HEK293 (cell line): Measurements from ENCODE around the gene CYREN.

Experiments
- SETDB1 ChIP-seq: IDR thresholded peaks from one replicate; pipeline ENCODE4 v1.6.1; 2017; ENCODE audit warnings: mild to moderate bottlenecking, low read length, moderate library complexity, mixed read lengths; ENCODE audit not compliant: insufficient read length
- SP2 ChIP-seq: fragments of 450-650 bp; formaldehyde crosslinking; IDR thresholded peaks from 2 replicates; pipeline ENCODE4 v1.5.1; 2016; ENCODE audit warnings: missing biosample characterization, missing genetic modification characterization
- YY1 ChIP-seq: fragments of 450-650 bp; formaldehyde crosslinking; IDR thresholded peaks from 2 replicates; pipeline ENCODE4 v1.5.1; 2018; ENCODE audit warnings: missing biosample characterization, missing genetic modification characterization
- ZNF121 ChIP-seq: fragments of 450-650 bp; formaldehyde crosslinking; IDR thresholded peaks from 2 replicates; pipeline ENCODE4 v1.5.1; 2016; ENCODE audit warnings: missing biosample characterization, missing genetic modification characterization
- ZNF138 ChIP-seq: fragments of 450-650 bp; formaldehyde crosslinking; IDR thresholded peaks from 2 replicates; pipeline ENCODE4 v1.5.1; 2016; ENCODE audit warnings: missing biosample characterization, missing genetic modification characterization, borderline replicate concordance
- ZNF16 ChIP-seq: fragments of 450-650 bp; formaldehyde crosslinking; IDR thresholded peaks from 2 replicates; pipeline ENCODE4 v1.5.1; 2016; ENCODE audit warnings: low read depth, missing biosample characterization, missing genetic modification characterization
- ZNF169 ChIP-seq: fragments of 450-650 bp; formaldehyde crosslinking; IDR thresholded peaks from 2 replicates; pipeline ENCODE4 v1.5.1; 2016; ENCODE audit warnings: missing biosample characterization, missing genetic modification characterization
- ZNF660 ChIP-seq: fragments of 450-650 bp; IDR thresholded peaks from 2 replicates; pipeline ENCODE4 v1.5.1; 2018; ENCODE audit warnings: missing biosample characterization, mild to moderate bottlenecking, missing genetic modification characterization
- TF ChIP-seq, protein P1 (sequence below): fragments of 450-650 bp; formaldehyde crosslinking; IDR thresholded peaks from 2 replicates; pipeline ENCODE4 v1.5.1; 2016; ENCODE audit warnings: missing biosample characterization, missing genetic modification characterization
- TF ChIP-seq, protein P2 (sequence below): sonication (generic); formaldehyde crosslinking; IDR thresholded peaks from 2 replicates; pipeline ENCODE4 v1.8.1; 2022; ENCODE audit warnings: mild to moderate bottlenecking, moderate library complexity, missing genetic modification reagents
- TF ChIP-seq, protein P3 (sequence below): fragments of 450-650 bp; formaldehyde crosslinking; conservative IDR thresholded peaks from 2 replicates; pipeline ENCODE4 v1.5.1; 2016; ENCODE audit warnings: low read depth, missing biosample characterization, missing genetic modification characterization
- TF ChIP-seq, protein P4 (sequence below): fragments of 450-650 bp; formaldehyde crosslinking; IDR thresholded peaks from 2 replicates; pipeline ENCODE4 v1.5.1; 2016; ENCODE audit warnings: missing biosample characterization, missing genetic modification characterization
- TF ChIP-seq, protein P5 (sequence below): fragments of 450-650 bp; formaldehyde crosslinking; IDR thresholded peaks from 2 replicates; pipeline ENCODE4 v1.5.1; 2016; ENCODE audit warnings: missing biosample characterization, missing genetic modification characterization
- TF ChIP-seq, protein P6 (sequence below): fragments of 450-650 bp; formaldehyde crosslinking; IDR thresholded peaks from 2 replicates; pipeline ENCODE4 v1.5.1; 2016; ENCODE audit warnings: missing biosample characterization, missing genetic modification characterization, low read depth

DNA sequence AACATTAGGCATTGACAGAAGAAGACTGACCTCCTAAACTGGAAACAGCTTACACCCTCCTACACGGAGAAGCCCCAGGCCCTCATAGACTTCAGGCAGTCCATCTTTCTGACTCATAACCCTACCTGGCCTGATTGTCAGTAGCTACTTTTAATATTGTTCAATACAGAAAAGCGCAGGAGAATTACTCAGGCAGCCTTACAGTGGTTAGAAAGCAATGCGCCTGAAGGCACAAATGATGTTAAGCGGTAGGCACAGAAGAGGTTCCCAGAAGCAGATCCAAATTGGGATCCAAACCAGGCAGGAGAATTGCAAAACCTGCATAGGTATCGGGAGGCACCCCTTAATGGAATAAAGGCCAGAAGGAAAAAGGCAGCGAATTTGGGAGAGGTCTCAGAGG lies 5.4 kb upstream of the CYREN start:
- TF ChIP-seq SP2 (tag by site-specific recombination) = no peak
- TF ChIP-seq, protein P1, sequence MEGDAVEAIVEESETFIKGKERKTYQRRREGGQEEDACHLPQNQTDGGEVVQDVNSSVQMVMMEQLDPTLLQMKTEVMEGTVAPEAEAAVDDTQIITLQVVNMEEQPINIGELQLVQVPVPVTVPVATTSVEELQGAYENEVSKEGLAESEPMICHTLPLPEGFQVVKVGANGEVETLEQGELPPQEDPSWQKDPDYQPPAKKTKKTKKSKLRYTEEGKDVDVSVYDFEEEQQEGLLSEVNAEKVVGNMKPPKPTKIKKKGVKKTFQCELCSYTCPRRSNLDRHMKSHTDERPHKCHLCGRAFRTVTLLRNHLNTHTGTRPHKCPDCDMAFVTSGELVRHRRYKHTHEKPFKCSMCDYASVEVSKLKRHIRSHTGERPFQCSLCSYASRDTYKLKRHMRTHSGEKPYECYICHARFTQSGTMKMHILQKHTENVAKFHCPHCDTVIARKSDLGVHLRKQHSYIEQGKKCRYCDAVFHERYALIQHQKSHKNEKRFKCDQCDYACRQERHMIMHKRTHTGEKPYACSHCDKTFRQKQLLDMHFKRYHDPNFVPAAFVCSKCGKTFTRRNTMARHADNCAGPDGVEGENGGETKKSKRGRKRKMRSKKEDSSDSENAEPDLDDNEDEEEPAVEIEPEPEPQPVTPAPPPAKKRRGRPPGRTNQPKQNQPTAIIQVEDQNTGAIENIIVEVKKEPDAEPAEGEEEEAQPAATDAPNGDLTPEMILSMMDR (tag by site-specific recombination) = no peak
- TF ChIP-seq YY1 (tag by site-specific recombination) = no peak
- TF ChIP-seq ZNF16 (tag by site-specific recombination) = no peak
- TF ChIP-seq ZNF121 = no peak
- TF ChIP-seq, protein P2, sequence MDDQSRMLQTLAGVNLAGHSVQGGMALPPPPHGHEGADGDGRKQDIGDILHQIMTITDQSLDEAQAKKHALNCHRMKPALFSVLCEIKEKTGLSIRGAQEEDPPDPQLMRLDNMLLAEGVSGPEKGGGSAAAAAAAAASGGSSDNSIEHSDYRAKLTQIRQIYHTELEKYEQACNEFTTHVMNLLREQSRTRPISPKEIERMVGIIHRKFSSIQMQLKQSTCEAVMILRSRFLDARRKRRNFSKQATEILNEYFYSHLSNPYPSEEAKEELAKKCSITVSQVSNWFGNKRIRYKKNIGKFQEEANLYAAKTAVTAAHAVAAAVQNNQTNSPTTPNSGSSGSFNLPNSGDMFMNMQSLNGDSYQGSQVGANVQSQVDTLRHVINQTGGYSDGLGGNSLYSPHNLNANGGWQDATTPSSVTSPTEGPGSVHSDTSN (CRISPR knock-in tag) = no peak
- TF ChIP-seq, protein P3, sequence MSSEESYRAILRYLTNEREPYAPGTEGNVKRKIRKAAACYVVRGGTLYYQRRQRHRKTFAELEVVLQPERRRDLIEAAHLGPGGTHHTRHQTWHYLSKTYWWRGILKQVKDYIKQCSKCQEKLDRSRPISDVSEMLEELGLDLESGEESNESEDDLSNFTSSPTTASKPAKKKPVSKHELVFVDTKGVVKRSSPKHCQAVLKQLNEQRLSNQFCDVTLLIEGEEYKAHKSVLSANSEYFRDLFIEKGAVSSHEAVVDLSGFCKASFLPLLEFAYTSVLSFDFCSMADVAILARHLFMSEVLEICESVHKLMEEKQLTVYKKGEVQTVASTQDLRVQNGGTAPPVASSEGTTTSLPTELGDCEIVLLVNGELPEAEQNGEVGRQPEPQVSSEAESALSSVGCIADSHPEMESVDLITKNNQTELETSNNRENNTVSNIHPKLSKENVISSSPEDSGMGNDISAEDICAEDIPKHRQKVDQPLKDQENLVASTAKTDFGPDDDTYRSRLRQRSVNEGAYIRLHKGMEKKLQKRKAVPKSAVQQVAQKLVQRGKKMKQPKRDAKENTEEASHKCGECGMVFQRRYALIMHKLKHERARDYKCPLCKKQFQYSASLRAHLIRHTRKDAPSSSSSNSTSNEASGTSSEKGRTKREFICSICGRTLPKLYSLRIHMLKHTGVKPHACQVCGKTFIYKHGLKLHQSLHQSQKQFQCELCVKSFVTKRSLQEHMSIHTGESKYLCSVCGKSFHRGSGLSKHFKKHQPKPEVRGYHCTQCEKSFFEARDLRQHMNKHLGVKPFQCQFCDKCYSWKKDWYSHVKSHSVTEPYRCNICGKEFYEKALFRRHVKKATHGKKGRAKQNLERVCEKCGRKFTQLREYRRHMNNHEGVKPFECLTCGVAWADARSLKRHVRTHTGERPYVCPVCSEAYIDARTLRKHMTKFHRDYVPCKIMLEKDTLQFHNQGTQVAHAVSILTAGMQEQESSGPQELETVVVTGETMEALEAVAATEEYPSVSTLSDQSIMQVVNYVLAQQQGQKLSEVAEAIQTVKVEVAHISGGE (tag by site-specific recombination) = no peak
- TF ChIP-seq, protein P4, sequence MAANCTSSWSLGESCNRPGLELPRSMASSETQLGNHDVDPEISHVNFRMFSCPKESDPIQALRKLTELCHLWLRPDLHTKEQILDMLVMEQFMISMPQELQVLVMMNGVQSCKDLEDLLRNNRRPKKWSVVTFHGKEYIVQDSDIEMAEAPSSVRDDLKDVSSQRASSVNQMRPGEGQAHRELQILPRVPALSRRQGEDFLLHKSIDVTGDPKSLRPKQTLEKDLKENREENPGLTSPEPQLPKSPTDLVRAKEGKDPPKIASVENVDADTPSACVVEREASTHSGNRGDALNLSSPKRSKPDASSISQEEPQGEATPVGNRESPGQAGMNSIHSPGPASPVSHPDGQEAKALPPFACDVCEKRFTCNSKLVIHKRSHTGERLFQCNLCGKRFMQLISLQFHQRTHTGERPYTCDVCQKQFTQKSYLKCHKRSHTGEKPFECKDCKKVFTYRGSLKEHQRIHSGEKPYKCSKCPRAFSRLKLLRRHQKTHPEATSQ = no peak
- TF ChIP-seq, protein P5, sequence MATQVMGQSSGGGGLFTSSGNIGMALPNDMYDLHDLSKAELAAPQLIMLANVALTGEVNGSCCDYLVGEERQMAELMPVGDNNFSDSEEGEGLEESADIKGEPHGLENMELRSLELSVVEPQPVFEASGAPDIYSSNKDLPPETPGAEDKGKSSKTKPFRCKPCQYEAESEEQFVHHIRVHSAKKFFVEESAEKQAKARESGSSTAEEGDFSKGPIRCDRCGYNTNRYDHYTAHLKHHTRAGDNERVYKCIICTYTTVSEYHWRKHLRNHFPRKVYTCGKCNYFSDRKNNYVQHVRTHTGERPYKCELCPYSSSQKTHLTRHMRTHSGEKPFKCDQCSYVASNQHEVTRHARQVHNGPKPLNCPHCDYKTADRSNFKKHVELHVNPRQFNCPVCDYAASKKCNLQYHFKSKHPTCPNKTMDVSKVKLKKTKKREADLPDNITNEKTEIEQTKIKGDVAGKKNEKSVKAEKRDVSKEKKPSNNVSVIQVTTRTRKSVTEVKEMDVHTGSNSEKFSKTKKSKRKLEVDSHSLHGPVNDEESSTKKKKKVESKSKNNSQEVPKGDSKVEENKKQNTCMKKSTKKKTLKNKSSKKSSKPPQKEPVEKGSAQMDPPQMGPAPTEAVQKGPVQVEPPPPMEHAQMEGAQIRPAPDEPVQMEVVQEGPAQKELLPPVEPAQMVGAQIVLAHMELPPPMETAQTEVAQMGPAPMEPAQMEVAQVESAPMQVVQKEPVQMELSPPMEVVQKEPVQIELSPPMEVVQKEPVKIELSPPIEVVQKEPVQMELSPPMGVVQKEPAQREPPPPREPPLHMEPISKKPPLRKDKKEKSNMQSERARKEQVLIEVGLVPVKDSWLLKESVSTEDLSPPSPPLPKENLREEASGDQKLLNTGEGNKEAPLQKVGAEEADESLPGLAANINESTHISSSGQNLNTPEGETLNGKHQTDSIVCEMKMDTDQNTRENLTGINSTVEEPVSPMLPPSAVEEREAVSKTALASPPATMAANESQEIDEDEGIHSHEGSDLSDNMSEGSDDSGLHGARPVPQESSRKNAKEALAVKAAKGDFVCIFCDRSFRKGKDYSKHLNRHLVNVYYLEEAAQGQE (tag by site-specific recombination) = no peak
- no peak for TF ChIP-seq ZNF138 (tag by site-specific recombination)
- no peak for TF ChIP-seq ZNF660
- TF ChIP-seq, protein P6, sequence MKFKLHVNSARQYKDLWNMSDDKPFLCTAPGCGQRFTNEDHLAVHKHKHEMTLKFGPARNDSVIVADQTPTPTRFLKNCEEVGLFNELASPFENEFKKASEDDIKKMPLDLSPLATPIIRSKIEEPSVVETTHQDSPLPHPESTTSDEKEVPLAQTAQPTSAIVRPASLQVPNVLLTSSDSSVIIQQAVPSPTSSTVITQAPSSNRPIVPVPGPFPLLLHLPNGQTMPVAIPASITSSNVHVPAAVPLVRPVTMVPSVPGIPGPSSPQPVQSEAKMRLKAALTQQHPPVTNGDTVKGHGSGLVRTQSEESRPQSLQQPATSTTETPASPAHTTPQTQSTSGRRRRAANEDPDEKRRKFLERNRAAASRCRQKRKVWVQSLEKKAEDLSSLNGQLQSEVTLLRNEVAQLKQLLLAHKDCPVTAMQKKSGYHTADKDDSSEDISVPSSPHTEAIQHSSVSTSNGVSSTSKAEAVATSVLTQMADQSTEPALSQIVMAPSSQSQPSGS (tag by site-specific recombination) = no peak
- no peak for TF ChIP-seq SETDB1
- TF ChIP-seq ZNF169 = no peak
